DOHH2 (cell line): ENCODE results near the gene HAP1.

Source experiments
- H3F3A ChIP-seq: fragments of 200-600 bp; sonication (generic), shearing (Covaris generic); 2 replicates; pipeline ENCODE4 v1.6.0; 2016; ENCODE audit warnings: antibody characterized with exemption, mild to moderate bottlenecking; ENCODE audit not compliant: control insufficient read depth, insufficient read depth
- H3K27ac ChIP-seq: fragments of 200-600 bp; sonication (generic); 2 replicates; pipeline ENCODE4 v1.5.1; 2014; ENCODE audit warnings: low read depth, mild to moderate bottlenecking, low read length, moderate library complexity
- H3K27me3 ChIP-seq: fragments of 200-600 bp; sonication (generic); 2 replicates; pipeline ENCODE4 v1.6.1; 2014; ENCODE audit warnings: mild to moderate bottlenecking, low read length, mixed read lengths; ENCODE audit not compliant: control insufficient read depth
- H3K36me3 ChIP-seq: fragments of 200-600 bp; sonication (generic); 2 replicates; pipeline ENCODE4 v1.6.1; 2014; ENCODE audit warnings: mild to moderate bottlenecking, low read length, moderate library complexity, mixed read lengths; ENCODE audit not compliant: control insufficient read depth
- H3K4me1 ChIP-seq: fragments of 200-600 bp; sonication (generic); 2 replicates; pipeline ENCODE4 v1.6.1; 2014; ENCODE audit warnings: mild to moderate bottlenecking, low read length, mixed read lengths; ENCODE audit not compliant: control insufficient read depth
- H3K4me2 ChIP-seq: fragments of 200-600 bp; sonication (generic); 2 replicates; pipeline ENCODE4 v1.6.0; 2014; ENCODE audit warnings: mild to moderate bottlenecking, low read length, moderate library complexity
- H3K4me3 ChIP-seq: fragments of 200-600 bp; sonication (generic); 2 replicates; pipeline ENCODE4 v1.5.1; 2014; ENCODE audit warnings: mild to moderate bottlenecking, low read length, mixed read lengths
- H3K79me2 ChIP-seq: fragments of 200-600 bp; sonication (generic); 2 replicates; pipeline ENCODE4 v1.6.1; 2014; ENCODE audit warnings: mild to moderate bottlenecking, low read length, mixed read lengths; ENCODE audit not compliant: control insufficient read depth
- H3K9me2 ChIP-seq: fragments of 200-600 bp; sonication (generic); replicated peaks from 2 replicates; pipeline ENCODE4 v1.6.1; 2014; ENCODE audit warnings: mild to moderate bottlenecking, low read length, mixed read lengths; ENCODE audit not compliant: control insufficient read depth
- H3K9me3 ChIP-seq: fragments of 200-600 bp; sonication (generic); 2 replicates; pipeline ENCODE4 v1.6.1; 2014; ENCODE audit warnings: antibody characterized with exemption, low read length, mixed read lengths; ENCODE audit not compliant: control insufficient read depth, insufficient read depth
- H4K20me1 ChIP-seq: fragments of 200-600 bp; sonication (generic); 2 replicates; pipeline ENCODE4 v1.6.0; 2014; ENCODE audit warnings: low read depth, mild to moderate bottlenecking, antibody characterized with exemption, low read length, moderate library complexity; ENCODE audit not compliant: control insufficient read depth, insufficient read depth
- CTCF ChIP-seq: fragments of 200-600 bp; sonication (generic); IDR thresholded peaks from one replicate; pipeline ENCODE4 v1.5.1; 2014; ENCODE audit warnings: antibody characterized with exemption, mild to moderate bottlenecking, low read depth, low read length; ENCODE audit not compliant: poor library complexity, severe bottlenecking
- EZH2phosphoT487 ChIP-seq: fragments of 200-600 bp; sonication (generic); IDR thresholded peaks from 2 replicates; pipeline ENCODE4 v1.6.1; 2017; ENCODE audit warnings: borderline replicate concordance, mild to moderate bottlenecking, antibody characterized with exemption, low read length, moderate library complexity, mixed read lengths

HAP1 gene, protein sequence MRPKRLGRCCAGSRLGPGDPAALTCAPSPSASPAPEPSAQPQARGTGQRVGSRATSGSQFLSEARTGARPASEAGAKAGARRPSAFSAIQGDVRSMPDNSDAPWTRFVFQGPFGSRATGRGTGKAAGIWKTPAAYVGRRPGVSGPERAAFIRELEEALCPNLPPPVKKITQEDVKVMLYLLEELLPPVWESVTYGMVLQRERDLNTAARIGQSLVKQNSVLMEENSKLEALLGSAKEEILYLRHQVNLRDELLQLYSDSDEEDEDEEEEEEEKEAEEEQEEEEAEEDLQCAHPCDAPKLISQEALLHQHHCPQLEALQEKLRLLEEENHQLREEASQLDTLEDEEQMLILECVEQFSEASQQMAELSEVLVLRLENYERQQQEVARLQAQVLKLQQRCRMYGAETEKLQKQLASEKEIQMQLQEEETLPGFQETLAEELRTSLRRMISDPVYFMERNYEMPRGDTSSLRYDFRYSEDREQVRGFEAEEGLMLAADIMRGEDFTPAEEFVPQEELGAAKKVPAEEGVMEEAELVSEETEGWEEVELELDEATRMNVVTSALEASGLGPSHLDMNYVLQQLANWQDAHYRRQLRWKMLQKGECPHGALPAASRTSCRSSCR

DNA sequence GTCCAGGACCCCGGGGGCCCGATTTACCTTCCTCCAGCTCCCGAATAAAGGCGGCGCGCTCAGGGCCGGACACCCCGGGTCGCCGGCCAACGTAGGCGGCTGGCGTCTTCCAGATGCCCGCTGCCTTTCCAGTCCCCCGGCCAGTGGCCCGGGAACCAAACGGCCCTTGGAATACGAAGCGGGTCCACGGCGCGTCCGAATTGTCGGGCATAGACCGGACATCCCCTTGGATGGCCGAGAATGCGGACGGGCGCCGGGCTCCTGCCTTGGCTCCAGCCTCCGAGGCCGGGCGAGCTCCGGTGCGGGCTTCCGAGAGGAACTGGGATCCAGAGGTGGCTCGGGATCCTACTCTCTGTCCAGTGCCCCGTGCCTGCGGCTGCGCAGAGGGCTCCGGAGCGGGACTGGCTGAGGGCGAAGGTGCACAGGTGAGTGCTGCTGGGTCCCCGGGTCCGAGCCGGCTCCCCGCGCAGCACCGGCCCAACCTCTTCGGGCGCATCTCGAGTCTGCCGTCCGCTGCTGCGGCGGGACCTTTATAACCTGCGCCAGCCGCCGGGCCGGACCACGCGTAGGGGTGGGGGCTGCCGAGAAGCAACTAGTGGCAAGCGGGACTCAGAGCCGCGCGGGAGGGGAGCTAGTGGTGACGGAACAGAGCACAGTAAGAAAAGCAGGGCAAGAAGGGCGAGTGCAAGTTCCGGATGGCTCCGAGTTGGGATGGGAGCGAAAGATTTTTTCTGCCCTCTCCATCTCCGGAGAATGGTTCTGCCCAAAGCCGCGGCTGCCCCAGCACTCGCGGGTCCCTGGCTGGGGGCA, at the start of gene HAP1:
TSS of gene HAP1 (minus strand) at position 505 of the 810 bp plus-strand sequence. CDS start at position 496, 9 bp downstream.
- Histone ChIP-seq H3K36me3 (no peaks in the 10 kb centered on the region), H3K9me3 (no peaks in the 10 kb centered on the region), H3K4me3 (no peak within 1 kb of the TSS), H3K27me3 (peaks cover 23% of the 10 kb centered on the region), H3K27ac (no peak within 1 kb of the TSS), H3F3A (no peaks in the 10 kb centered on the region), H3K4me2 (no peak within 1 kb of the TSS), H4K20me1 (no peaks in the 10 kb centered on the region), H3K79me2 (no peaks in the 10 kb centered on the region), H3K9me2 (no peaks in the 10 kb centered on the region), H3K4me1 (peaks cover 11% of the 10 kb centered on the region)
- TF ChIP-seq EZH2phosphoT487 = no peak
- TF ChIP-seq CTCF = no peak

DNA sequence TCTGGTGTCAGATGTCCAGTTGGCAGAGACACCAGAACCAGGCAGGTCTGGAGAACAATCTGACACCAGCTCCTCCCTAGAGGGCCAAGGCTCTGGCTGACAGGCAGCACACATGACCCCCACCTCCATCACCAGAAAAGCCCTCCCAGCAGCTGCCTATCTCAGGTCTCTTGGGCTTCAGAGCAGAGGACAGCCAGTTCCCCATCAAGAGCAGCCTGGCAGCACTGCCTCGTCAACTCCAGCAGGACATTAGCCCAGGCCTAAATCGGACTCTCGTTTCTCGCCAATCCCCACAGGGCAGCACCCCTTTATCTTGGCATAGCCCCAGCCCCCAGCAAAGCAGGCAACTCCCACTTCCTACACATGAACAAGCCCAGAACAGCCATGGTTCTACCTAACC, 47.7 kb upstream of the HAP1 start:
- H3F3A ChIP-seq = no peaks in the 10 kb centered on the region
- H3K27me3 ChIP-seq = peaks cover 41% of the 10 kb centered on the region
- no peak overlapping the region for H3K4me3 ChIP-seq
- no peaks in the 10 kb centered on the region for H3K36me3 ChIP-seq
- no peak for TF ChIP-seq CTCF
- TF ChIP-seq EZH2phosphoT487 = no peak
- H3K27ac ChIP-seq = no peak overlapping the region
- no peaks in the 10 kb centered on the region for H4K20me1 ChIP-seq
- peaks cover 25% of the 10 kb centered on the region for H3K4me1 ChIP-seq
- no peaks in the 10 kb centered on the region for H3K9me3 ChIP-seq
- no peaks in the 10 kb centered on the region for H3K79me2 ChIP-seq
- H3K4me2 ChIP-seq = no peak overlapping the region
- H3K9me2 ChIP-seq = no peaks in the 10 kb centered on the region

DNA sequence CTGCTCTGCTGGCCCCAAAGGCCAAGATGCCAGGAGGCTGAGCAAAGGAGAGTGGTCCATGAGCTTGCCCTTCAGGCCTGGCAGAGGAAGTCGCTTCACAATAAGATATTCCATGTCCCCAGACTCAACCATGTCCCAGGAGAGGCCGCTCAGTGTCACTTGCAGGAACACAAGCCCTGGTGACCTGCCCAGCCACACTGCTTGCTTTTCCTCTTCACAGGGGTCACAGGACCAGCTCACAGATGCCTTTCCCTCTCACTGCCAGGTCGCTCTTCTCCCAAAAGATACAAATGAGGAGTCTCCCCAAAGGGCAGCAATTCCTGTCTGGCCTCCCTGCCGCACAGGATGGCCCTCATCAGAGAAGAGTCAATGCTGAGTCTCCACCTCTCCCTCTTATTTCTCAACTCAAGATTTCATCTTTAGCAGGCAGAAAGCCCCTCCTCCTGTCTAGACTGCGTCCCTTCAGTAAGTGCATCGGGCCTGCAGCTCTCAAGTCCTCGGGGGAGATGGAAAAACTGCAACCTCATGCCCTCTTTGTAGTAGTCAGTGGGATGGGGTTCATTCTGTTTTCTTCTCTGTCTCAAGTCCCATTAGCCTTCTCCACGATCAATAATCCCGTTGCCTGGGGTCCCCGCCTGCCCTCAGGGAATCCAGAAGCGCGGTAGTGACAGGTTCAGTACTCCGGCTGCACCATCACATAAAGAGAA, 47.1 kb upstream of the HAP1 start:
- Histone ChIP-seq H4K20me1 (no peaks in the 10 kb centered on the region), H3K36me3 (no peaks in the 10 kb centered on the region), H3K27ac (no peak overlapping the region), H3K27me3 (peaks cover 37% of the 10 kb centered on the region), H3K79me2 (no peaks in the 10 kb centered on the region), H3K4me2 (no peak overlapping the region), H3K4me1 (peaks cover 22% of the 10 kb centered on the region), H3F3A (no peaks in the 10 kb centered on the region), H3K9me3 (no peaks in the 10 kb centered on the region), H3K9me2 (no peaks in the 10 kb centered on the region), H3K4me3 (no peak overlapping the region)
- TF ChIP-seq CTCF = no peak
- no peak for TF ChIP-seq EZH2phosphoT487
